ENCODE results near the gene UBE2E3. TPM values are rescaled to one million over a fixed set of nuclear protein-coding genes. Genes with fewer than 3 reads are reported as not detected.
"Not testable (repeated sequence)": the region's sequence is repeated elsewhere in the genome, so short reads cannot be mapped to it uniquely, and the experiment has no call there.

Gene UBE2E3
- total RNA-seq: 41.9 and 42.0 TPM in 2 replicates

DNA sequence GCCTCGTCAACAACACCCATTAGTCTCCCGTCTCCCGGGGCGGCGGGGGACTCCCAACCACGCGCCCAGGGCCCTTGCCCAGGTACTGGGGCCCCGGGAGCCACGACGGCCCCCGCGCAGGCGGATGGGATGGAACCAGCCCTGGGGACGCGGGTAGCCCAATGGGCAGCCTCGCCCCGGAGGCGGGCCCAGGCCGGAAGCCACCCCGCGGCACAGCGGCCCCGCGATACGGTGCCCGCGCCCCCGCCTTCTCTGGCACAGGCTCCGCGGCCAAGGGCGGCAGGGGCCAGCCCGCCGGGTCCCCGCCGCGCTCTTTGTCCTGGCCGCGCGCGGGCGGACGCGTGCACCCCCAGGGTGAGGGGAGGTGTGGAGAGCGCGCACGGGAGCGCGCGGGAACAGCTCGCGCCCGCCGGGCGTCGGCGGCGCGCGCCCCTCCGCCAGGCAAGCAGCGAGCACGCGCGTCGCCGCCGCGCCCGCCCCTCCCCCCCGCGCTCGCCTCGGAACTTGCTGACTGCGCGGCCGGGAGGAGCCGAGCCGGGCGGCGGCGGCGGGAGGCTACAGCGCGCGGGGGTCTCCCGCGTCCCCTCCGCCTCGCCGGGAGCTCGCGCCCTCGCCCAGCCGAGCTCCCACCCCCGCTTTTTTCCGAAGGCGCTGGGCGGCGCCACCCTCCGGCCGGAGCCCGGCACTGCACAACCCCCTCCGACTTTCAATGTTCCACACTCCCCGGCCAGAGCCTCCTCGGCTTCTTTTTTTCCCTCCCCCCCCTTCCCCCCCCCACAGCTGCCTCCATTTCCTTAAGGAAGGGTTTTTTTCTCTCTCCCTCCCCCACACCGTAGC, at the start of gene UBE2E3:
Gene UBE2E3 (plus strand): TSS at position 500 of the 837 bp plus-strand sequence. CDS start 1,438 bp downstream, outside the sequence.
- intact Hi-C loops (cut with micrococcal nuclease): loop anchor here (2.0 to 10.0 kb wide), 7 partner anchors 57 to 974 kb away; partner anchors contain the start of gene CWC22

DNA sequence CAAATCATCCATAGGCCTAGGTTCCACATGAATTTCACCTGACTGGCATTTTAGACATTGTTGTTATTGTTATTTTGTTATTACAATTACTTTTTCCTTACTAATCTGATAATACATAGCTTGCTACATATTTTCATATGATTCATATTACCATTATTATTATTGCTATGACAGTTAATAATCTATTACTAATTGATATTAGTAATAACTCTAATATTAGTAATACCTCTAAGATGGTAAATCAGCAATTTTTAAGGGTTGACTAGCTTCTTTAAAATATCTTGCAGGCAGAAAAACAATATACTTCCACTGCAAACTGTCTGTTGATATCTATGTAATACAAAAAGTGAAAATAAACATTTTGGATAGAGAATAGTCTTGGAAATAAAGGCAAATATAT, 48.6 kb upstream of the UBE2E3 start:
- intact Hi-C loops (cut with micrococcal nuclease): no loop called here

DNA sequence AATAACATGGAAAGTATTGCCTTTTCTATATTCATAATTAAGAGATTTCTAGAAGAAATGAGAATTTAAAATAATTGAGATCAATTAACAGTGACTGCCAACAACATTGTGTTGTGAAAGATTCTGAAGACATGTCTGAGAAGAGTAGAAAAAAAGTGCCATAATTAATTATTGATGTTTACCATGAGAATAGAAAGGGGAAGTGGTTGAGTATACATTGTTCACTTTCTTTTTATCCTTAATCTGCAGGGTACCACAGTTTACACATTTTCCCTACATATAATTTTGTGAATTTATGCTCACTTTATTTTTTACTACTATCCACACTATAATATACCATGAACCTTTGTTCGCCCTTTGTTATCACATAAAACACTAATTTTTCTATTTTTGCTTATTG, 47.1 kb upstream of the UBE2E3 start:
- intact Hi-C loops (cut with micrococcal nuclease): no loop called here

DNA sequence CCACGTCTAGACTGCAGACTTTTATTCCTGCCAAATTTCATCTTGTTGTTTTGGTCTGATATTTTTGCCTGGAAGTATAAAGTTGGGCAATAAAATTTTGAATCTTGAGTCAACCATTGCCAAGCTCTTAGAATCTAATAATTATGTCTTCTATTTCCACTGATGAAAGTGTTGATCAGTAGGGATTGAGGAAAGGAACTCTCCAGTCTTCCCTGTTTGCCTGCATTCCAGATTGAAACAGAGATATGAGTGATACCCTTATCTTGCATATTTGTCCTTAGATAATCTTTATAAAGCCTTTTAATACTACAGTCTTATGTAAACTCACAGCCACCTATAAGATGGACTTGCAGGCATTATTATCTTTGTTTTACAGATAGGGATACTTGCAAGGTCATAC, 45.5 kb upstream of the UBE2E3 start:
- intact Hi-C loops (cut with micrococcal nuclease): no loop called here

DNA sequence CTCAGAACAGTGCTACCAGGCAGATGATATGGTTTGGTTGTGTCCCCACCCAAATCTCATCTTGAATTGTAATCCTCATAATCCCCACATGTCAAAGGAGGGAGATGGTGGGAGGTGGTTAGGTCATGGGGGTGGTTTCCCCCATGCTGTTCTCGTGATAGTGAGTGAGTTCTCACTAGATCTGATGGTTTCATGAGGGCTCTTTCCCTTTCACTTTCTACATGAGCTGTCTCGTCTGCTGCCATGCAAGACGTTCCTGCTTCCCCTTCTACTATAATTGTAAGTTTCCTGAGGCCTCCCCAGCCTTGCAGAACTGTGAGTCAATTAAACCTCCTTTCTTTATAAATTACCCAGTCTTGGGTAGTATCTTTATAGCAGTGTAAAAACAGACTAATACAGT, 42.9 kb upstream of the UBE2E3 start:
- intact Hi-C loops (cut with micrococcal nuclease): not testable (repeated sequence)

DNA sequence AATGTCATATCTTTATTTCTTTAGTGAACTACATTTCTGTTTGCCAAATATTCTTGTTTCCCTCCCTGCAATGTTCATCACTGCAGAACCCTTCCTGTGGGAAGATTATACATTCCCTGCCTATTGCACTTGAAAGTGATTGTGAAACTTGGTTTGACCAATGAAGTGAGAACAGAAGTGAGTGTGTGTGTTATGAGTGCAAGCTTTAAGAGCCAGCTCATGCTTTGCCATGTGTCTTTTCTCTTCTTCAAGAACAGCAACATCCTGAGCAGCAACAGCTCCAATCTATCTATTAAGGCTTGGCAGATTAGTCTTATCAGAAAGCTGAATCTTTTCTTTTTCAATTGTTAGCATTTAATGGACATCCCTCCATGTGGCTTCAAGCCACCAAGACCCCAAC, 42.0 kb upstream of the UBE2E3 start:
- intact Hi-C loops (cut with micrococcal nuclease): no loop called here

DNA sequence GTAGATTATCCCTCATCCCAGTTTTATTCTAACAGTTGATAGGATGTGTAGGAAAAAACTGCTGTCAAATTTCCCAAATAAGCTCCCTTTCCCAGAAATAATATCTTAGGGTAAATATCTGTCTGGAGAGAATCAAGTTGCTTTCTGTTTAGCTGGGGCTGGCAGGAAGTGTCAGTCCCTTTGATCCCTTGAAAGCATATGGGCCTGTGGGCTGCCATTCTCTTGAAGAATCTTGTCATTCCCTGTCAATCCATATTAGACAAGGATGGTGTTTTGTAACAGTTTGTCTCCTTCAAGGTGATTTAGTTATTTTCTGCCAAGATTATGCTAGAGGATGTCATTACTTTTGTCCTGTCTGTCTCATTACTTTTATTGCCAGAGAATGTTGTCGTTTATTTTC, 37.1 kb upstream of the UBE2E3 start:
- intact Hi-C loops (cut with micrococcal nuclease): no loop called here

DNA sequence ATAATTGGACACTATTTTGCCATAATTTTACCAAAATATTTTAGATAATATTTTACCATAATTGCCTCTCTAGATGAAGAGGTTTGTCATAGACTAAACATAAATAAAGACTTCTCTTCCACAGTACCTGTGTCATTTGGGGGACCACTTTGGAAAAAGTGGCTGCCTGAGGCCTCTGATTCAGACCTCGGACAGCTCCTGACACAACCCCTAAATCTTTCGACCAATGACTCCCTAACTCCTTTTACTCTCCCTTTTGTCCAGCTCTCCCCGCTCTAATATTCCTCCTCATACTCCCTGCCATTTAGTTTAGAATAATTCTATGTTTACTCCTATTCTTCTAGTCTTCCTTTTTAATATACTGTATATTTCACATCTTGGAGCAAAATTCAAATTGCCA, 36.0 kb upstream of the UBE2E3 start:
- intact Hi-C loops (cut with micrococcal nuclease): no loop called here

DNA sequence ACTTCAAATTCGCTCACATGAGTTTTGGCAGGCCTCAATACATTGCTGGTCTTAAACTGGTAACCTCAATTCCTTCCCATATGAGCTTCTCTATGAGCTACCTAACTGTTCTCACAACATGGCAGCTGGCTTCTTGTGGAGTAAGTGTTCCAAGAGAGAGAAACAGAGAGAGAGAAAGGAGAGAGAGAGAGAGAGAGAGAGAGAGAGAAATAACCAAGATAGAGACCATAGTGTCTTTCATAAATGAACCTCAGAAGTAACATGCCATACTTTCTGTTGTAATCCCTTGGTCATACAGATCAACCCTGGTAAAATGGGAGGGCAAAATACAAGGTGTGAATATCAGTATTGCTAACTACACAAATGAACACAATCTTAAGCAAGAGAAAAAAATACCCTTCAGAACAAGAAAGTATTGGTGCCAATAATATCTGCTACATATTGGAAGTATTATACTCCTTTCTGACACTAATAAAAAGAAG, 33.2 kb upstream of the UBE2E3 start:
- intact Hi-C loops (cut with micrococcal nuclease): no loop called here

DNA sequence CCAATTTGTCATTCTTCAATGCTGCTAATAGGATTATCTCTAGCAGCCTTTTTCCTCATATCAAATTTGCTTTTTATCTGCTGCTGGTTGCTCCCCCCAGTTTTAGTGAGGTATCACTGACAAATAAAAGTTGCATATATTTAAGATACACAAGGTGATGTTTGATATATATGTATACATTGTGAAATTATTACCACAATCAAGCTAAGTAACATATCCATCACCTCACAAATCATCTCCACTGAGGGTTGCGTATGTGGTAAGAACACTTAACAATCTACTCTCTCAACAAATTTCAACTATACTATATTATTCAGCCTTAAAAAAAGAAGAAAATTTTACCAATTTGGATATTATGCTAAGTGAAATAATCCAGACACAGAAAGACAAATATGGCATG, 30.5 kb upstream of the UBE2E3 start:
- intact Hi-C loops (cut with micrococcal nuclease): no loop called here

DNA sequence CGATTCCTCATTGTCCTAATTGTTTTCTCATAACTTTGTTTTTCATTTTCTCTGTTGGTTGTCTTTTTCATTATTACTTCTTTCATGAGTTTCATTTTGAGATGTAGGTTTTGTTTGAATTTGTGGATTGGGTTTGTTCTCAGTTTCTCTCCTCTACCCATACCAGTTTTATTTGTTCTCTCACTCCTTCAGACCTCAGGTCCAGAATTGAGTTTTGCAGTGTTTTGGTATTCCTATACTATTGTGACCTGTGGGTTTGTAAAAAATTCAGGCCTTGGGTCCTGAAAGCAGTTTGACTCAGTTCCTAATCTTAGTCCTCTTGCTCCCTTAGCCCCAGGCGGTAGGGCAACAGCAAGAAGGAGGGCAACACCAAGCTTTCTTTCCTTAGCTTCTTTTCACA, 28.3 kb upstream of the UBE2E3 start:
- intact Hi-C loops (cut with micrococcal nuclease): no loop called here

DNA sequence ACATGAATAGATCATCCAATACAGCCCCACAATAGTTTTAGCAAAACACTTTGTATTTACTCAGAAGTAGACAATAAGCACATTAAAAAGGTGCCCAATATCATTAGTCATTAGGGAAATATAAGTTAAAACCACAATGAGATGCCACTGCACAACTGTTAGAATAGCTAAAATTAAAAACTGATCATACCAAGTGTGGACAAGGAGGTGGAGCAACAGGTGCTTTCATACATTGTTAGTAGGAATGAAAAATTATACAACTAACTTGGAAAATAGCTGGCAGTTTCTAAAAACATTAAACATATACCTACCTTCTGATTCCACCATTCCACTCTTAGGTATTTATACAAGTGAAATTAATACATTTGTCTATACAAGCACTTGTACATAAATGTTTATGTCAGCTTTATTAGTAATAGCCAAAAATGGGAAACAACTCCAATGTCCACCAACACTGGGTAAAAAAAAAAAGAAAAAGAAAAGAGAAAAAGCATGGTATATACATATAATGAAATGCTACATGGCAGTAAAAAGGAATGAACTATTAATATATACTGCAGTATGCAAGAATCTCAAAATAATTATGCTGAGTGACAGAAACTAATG, 27.6 kb upstream of the UBE2E3 start:
- intact Hi-C loops (cut with micrococcal nuclease): no loop called here

DNA sequence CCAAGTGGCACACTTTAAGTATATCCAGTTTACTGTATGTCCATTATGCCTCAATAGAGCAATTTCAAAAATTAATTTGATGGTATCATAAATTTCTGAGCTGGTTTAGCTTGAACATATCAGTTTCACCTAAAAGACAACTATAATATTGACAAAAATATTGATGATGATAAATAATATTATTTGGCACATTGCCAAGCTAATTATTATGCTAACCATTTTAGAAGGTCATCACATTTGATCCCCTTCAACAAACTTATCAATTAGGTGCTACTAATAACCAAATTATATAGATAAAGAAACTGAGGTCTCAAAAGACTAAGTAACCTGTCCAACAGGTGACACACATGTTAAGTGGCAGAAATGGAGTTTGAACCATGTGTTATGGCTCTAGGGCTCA, 26.9 kb upstream of the UBE2E3 start:
- intact Hi-C loops (cut with micrococcal nuclease): no loop called here

DNA sequence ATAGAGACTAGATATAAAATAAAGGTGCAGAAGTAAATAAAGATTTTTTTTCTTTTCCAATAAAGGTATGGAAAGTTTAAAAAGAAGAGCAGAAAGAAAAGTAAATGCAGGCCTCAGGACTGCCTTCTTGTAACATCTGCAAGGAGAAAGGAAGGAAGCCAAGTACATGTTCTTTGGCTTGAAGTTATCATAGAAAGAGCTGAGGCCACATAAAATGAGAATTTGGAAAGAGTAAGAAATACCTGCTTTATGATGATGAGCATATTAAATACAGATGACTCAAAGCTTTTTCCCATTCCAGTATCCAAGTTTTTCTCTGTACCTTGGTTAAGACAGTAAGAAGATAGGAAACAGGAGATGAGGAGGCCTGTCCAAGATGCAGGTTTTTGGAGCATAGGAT, 25.3 kb upstream of the UBE2E3 start:
- intact Hi-C loops (cut with micrococcal nuclease): no loop called here

DNA sequence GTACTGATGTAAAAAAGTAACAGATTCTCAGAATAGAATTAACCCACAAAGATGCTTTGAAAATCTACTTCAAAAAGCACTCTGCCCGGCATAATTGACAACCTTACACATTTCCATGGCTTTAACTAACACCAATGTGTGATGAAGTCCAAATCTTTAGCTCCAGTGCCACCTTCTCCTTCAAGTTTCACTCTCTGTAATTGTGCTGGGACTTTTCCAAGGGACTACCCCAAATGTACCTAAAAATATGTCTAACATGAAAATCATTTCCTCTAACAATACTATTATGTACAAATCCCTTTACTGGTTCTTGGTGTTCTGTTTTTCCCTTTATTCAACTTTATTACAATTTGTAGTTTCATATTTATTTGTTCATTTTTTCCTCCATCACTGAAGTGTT, 20.6 kb upstream of the UBE2E3 start:
- intact Hi-C loops (cut with micrococcal nuclease): no loop called here

DNA sequence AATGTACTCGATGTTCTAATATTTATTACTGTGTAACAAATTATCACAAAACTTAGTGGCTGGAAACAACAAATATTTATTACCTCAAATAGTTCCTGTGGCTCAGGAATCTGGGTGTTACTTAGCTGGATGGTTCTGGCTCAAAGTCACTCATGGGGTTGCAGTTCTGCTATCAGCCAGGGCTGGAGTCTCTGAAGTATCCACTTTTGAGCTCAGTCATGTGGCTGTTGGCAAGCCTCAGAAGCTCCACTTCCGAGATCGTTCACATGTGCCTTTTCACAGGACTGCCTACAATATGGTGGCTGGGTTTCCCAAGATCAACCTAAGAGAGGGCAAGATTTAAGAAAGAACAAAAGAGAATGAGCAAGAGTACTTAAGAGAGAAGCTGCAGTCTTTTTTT, 19.4 kb upstream of the UBE2E3 start:
- intact Hi-C loops (cut with micrococcal nuclease): no loop called here

DNA sequence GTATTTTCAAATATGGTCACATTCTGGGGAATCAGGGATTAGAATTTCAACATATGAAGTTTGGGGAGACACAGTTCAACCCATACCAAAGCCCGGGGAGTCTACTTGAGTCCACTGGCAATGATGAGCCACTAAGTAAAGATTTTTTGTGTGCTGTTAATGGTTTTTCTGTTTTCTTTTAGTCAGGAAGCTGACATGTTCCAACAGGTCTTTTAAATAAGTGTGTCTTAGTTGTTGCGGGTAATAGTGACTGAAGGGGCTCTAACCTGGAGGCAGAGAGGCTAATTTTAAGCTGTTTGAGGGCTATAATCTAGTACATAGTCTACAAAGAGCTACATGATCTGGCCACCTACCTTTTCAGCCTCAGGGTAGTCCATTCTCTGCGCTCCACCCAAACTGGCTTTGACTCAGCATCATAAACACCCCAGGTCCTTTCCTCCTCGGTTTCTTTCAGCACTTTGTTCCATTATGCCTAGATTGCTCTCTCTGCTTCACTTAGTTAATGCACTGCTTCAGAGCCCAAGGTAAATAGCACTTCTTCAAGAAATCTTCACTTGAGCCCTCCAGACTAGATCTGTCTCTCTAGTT, 17.6 kb upstream of the UBE2E3 start:
- intact Hi-C loops (cut with micrococcal nuclease): no loop called here

DNA sequence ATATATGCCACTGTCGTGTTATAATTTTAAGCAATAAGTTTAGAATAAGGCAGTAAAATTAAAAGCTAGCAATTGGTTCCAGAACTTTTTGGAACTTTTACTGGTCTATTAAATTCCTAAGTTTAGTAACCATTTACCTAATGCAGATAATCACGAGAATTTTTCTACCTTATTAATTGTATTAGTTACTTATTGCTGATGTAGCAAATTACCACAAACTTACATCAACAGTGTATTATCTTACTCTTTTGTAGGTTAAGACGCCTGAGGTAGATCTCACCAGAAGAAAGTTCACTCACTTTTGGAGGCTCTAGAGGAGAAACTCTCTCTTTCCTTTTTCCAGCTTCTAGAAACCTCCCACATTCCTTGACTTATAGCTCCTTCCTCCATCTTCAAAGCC, 14.0 kb upstream of the UBE2E3 start:
- intact Hi-C loops (cut with micrococcal nuclease): no loop called here

DNA sequence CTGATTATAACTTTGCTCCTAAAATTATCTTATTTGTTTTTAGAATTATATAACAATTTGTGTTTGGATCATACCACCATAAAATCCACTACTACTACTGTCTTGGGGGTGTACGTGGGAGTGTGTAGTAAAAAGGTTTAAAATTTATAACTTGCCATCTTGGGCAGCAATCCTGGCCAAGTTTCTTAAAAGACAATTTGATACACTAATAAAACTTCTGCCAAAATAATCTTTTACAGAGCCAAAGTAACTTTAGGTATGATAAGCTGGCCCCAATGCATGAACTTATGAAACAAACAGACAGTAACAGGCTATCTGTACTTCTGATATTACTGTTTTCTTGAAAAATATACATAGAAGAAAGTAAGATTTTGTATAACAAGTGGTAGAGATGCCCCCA, 11.3 kb upstream of the UBE2E3 start:
- intact Hi-C loops (cut with micrococcal nuclease): no loop called here

DNA sequence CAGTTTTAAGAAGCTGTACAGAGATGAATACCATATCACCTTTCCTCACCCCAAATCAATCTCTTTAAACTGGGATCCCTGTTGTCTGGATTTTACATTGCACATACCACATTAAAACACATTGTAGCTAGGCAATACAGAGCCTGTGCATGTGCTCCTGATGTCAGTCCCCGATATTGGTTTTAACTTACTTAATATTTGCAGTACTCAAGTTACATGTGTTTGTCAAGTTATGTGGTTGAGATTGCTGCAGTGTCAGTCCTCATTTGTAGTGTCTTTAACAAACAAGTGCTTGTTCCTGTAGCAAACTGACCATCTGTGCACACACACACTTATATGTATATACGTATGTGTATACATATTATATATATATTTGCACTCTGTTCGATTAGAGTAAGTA, 10.4 kb upstream of the UBE2E3 start:
- intact Hi-C loops (cut with micrococcal nuclease): no loop called here

DNA sequence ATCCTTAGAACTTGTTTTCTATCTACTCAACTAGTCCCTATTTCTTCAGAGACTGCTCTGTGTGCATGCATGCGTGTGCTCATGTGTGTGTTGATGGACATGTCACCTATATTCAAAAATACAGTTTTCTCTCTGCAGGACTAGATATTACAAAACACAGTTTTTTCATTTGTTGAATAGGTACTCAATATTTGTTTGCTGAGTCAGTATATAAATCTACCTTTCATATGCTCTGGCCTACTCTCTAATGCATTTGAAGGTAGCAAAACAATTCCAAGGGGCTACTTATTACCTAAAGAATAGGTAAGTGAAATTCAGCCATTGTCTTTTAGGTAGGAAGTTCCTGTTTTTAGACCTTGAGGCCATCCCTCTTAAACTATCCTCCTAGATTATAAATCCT, 8.6 kb upstream of the UBE2E3 start:
- intact Hi-C loops (cut with micrococcal nuclease): no loop called here

DNA sequence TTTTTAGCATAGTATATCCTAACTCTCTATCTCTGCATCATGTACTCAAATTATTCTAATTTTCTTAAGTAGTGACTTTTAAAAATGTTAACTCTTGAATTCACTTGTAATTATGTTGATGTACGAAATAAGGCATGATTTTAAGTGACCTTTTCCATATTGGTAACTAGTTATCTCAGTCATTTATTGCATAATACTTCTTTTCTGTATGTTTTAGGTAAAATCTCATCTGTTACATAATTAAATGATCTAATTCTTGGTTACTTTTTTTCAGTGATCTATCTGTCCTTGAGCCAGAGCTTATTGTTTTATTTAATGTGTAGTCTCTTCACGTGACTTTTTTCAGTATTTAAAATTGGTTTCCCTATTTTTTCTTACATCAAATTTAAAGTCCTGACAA, 4.8 kb upstream of the UBE2E3 start:
- intact Hi-C loops (cut with micrococcal nuclease): no loop called here

Measured in T-helper 2 cell treated with Interferon-gamma antibody and Interleukin-4, amounts not matched to agents 100 ng/mL and 5 ng/mL, for 36 hours (primary cell).